Measurements from ENCODE around the gene IFNLR1. TPM values are rescaled to one million over a fixed set of nuclear protein-coding genes. Genes with fewer than 3 reads are reported as not detected.

Gene IFNLR1
- under 0.01 TPM in 1 of 2 replicates, not detected in the other for total RNA-seq

DNA sequence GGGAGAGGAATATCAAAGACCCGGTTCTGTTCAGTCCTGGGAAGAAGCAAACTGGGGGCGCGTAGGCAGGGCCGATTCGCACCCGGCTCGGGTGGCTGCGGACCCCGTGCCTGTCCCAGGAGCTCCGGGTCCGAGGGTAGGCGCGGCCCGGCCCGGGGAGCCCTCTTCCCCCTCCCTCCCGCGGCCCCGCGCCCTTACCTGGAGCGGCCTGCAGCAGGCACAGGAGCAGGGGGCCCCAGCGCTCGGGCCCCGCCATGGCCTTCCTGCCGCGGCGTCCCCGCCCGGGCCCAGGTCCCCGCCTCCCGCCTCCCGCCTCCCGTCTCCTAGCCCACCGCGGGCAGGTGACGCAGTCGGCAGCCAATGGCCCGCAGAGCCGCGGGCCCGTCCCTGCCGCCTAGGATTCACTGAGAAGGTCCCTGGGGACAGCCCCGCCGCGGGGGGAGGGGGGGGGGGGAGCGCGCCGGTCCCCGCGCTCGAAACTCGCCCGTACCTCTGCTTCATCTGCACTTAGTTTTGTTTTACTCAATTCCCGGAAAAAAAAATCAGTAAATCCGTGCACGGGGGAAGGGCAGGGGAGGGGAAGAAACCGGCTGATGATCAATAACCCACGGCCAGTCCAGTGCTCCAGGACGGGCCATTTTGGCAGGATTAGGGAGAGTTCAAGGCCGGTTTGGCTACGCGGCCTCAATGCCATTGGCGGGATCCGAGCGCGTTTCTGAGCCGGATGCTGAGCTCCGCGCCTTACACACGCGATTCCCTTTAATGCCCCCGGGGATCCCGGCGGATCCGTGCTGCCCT lies at the start of gene IFNLR1:
Gene IFNLR1, minus strand, starts transcription at position 297 of the 798 bp plus-strand sequence. Its CDS starts 41 bp downstream, at position 256.
- peak within 1 kb of the TSS; percentile 48 for H3K4me3 ChIP-seq (ENCODE audit: low read depth, low read length)
- no peak for TF ChIP-seq CTCF (IDR thresholded peaks at IDR 0.05; ENCODE audit: insufficient read depth, low read depth, low read length)
- DNase-seq (ENCODE audit: low read depth): no peak

GRCh38 chr1:24235921-24236788 lies 49.1 kb upstream of the IFNLR1 start:
- no peak overlapping the region for H3K4me3 ChIP-seq (ENCODE audit: low read depth, low read length)
- no peak for DNase-seq (ENCODE audit: low read depth)
- no peak for TF ChIP-seq CTCF (IDR thresholded peaks at IDR 0.05; ENCODE audit: insufficient read depth, low read depth, low read length)

GRCh38 chr1:24233684-24234600 lies 46.9 kb upstream of the IFNLR1 start:
- no peak for TF ChIP-seq CTCF (IDR thresholded peaks at IDR 0.05; ENCODE audit: insufficient read depth, low read depth, low read length)
- no peak overlapping the region for H3K4me3 ChIP-seq (ENCODE audit: low read depth, low read length)
- DNase-seq (ENCODE audit: low read depth): no peak

DNA sequence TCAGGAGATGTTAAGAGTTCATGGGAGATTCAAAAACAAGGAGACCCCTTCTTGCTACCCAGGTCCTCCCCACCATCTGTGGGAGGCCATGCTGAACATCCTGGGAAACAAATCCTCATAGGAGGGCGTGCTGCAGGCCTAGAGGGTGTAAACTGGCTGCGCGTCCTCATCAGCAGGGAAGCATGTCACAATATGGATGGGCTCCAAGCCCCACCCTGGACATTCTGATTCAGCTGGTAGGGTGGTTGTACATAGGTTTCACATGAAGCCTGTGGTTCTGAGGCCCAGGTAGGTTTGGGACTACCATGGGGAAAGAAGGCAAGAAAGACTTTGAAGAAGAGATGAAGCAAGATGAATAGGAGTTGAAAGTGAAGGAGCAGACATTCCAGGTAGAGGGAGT lies 44.6 kb upstream of the IFNLR1 start:
- TF ChIP-seq CTCF (IDR thresholded peaks at IDR 0.05; ENCODE audit: insufficient read depth, low read depth, low read length): no peak

DNA sequence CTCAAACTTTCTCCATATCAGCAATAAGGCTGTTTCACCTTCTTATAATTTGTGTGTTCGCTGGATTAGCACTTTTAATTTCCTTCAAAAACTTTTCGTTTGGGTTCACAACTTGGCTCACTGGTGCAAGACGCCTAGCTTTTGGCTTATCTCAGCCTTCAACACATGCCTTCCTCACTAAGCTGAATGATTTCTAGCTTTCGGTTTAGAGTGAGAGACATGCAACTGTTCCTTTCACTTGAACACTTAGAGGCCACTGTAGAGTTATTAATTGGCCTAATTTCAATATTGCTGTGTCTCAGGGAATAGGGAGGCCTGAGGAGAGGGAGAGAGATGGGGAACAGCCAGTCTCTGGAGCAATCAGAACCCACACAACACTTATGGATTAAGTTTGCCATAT lies 41.2 kb upstream of the IFNLR1 start:
- DNase-seq (ENCODE audit: low read depth): no peak
- H3K4me3 ChIP-seq (ENCODE audit: low read depth, low read length): no peak overlapping the region
- TF ChIP-seq CTCF (IDR thresholded peaks at IDR 0.05; ENCODE audit: insufficient read depth, low read depth, low read length): no peak

More for the DNA sequence above, 44.6 kb upstream of the IFNLR1 start:
- no peak for DNase-seq (ENCODE audit: low read depth)
- H3K4me3 ChIP-seq (ENCODE audit: low read depth, low read length): no peak overlapping the region

DNA sequence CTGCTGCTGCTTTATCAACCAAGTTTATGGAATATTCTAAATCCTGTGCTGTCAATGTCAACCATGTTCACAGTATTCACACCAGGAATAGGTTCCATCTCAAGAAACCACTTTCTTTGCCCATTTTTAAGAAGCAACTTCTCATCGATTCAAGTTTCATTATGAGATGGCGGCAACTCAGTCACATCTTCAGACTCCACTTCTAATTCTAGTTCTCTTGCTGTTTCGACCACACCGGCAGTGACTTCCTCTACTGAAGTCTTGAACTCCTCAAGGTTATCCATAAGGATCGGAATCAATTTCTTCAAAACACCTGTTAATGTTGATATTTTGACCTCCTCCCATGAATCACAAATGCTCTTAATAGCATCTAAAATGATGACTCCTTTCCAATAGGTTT lies 39.7 kb upstream of the IFNLR1 start:
- no peak for DNase-seq (ENCODE audit: low read depth)
- no peak for TF ChIP-seq CTCF (IDR thresholded peaks at IDR 0.05; ENCODE audit: insufficient read depth, low read depth, low read length)

More for the DNA sequence above, 39.7 kb upstream of the IFNLR1 start:
- H3K4me3 ChIP-seq (ENCODE audit: low read depth, low read length): no peak overlapping the region
